Measurements from ENCODE around the gene MOB2.
"Not testable (repeated sequence)": the region's sequence is repeated elsewhere in the genome, so short reads cannot be mapped to it uniquely, and the experiment has no call there.

MOB2 gene

DNA sequence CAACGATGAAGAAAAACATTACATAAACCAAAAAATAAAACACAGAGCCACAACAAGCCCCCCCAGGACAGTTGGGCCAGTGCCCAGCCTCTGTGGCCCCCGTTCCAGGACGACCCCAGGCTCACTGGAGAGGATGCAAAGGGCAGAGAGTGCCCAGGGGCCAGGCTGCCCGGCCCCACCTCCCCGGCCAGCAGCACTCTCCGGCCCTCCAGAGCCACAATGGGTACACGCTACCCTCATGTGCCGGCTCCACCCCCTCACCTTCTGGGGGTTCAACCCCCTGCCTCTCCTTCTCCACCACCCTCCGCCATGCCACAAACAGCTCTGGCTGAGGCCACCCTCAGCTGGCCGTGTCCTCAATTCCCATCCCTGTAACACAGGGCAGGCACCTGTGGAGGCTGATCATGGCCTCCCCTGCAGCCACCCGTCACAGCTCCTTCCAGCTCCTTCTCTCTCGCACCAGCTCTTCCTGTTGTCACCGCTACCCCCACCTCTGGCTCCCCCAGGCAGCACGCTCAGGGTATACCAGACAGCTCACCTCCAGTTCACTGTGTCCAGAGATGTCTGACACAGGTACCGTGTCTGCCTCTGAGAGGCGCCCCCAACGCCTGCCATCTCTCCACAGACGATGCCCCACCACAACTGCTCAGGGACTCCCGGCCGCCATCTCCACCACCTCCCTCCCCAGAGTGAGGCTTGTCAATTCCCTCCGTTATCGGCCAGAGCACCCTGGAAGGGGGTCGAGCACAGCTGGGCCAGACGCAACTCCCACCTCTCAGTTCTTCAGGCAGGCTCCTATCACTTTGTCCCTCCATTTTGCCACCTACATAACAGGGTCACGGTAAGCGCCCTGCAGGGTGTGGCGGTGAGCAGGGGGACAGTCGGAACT lies 30.8 kb upstream of the MOB2 start:
- no peak for DNase-seq

DNA sequence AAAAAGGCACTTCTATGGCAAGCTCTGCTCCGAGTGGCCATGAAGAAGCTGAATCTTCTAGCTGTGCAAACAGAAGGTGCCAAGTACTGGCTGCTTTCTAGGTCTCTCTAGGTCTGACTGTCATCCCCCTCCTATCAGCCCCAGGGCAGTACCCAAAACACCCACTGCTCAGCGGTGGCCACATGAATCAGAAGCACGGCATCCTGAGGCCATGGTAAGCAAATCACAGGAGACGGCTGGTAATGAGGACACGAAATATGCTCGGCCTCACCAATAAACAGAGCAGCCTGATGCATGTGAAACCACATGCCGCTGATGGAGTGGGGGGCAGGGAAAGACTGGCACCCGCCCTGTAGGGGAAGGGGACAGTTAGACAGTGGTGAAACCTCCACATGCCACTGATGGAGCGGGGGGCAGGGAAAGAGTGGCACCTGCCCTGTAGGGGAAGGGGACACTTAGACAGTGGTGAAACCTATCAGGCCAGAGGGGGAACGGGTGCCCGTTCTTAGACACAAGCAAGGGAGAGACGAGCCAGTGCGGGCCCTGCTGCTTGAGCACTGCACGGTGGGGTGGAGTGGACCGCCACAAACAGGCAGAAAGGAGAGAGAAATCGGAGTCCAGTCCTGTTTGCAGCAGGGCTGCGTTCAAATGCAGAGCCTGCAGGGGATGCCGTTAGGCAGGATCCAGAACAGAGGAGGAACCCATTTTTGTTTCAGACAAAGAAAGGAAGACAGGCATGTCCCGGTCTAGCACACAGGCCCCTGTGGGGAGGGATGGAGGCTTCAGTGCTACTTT lies 29.9 kb upstream of the MOB2 start:
- no peak for DNase-seq

DNA sequence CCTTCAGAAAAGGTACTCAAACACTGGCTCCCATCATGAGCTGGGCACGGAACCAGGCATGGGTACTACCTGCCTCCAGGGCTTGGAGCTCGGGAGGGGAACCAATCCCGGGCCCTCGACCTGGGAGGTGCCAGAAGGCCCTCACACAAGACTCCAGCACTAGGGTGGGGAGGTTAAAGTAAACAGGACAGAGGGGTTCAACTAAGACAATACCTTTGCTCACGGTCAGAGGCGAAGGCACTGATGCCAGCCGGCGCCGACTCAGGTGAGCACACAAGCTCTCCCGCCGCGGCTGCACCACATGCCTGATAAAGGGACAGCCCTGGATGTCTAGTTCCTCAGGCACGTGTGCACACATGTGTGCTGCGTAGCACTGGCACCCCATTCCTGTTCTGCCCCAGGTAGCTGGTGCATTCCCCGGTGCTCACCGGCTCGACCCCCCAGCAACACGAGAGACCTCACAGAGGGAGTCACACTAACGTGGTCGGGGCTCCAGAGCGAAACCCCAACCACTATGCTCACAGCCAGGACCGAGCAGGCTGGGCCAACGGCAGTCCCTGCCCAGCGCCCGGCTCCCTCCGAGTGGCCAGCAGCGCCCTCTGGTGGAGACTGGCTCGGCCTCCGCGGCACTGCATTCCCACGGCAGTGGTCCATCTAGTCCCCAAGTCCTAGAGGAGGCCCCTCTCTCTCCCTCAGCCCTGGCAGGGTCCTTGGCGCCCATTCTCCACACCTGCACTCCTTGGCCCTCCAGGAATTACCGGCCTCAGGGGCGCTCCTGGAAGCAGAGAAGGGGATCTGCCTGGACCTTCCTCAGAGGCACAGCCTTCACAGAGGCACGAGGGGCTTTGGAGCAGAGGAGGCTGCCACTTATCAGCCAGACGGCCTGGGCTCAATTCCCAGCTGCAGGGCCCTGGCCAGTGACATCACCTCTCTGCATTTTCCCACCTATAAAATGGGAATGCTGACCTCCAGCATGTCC lies 28.8 kb upstream of the MOB2 start:
- DNase-seq: peak; percentile 50

DNA sequence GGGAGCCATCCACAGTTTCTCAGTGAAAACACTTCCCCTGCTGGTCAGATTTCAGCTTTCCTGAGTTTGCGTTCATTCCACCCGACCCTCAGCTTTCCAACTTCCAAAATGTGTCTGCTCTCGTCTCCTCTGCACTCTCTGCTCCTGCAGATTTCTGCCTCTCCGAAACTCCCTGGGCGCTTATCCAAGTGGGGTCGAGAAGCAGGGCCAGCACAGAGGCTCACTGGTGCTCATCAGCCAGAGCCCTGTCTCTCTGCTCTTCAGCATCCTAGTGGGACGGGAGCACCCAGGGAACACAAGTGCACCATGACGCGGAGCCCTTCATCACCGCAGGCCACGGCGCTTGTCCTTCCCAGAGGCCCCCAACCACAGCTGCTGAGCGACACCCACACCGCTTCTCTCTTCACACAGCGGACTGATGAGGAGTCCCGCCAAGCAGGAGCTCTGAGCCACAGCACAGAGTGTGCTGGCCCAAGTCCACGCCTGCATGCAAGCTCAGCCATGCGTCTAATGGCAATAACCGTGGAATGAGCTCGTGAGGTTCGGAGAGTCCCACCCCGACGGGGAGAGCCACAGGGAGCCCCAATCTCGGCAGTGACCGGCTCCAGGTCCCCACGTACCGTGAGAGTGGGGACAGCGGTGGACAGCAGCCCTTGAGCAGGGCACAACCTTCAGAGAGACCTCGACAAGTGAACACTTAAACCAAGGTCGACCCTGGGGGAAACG lies 27.9 kb upstream of the MOB2 start:
- no peak for DNase-seq

DNA sequence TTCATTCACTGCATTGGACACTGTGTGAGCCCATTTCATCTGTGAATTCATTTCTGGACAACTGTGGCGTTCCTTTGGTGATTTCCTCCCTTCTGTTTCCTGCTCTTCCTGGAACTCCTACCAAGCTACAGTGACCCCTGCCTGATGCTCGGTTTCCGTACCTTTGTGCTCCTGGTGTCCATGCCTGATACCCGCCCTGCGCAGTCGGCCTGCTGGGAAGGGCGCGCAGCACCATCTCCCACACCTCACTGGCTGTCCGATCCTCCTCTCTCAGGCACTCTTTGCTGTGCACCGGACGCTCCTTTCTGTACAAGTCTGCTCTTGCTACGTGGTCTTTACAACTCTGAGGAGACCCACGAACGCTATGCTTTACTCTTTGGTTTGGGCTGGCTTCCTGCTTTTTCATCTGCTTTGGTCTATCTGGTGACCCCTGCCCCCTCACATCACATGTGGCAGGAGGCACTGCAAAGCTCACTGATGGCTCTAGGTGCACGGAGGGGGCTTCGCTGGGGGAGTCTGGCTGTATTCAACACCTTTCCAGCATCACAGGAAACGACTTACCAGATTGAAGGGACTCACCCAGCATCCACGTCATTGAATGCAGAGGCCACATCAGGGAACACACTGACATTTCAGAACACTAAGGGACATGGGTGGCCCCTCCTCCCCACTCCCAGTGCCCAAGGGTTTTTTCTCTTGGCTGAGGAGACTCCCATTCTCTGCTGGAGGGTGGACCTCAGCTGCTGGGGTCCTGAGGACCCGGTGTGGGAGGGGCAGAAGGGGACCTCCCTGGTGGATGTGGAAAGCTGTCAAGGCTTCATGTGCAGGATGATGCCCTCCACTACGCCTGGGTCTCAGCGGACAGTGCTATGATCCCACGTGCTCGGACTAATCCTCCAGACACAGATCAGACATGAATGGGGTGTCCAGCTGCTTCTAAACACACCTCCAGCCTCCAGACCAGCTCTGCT lies 27.0 kb upstream of the MOB2 start:
- no peak for DNase-seq

DNA sequence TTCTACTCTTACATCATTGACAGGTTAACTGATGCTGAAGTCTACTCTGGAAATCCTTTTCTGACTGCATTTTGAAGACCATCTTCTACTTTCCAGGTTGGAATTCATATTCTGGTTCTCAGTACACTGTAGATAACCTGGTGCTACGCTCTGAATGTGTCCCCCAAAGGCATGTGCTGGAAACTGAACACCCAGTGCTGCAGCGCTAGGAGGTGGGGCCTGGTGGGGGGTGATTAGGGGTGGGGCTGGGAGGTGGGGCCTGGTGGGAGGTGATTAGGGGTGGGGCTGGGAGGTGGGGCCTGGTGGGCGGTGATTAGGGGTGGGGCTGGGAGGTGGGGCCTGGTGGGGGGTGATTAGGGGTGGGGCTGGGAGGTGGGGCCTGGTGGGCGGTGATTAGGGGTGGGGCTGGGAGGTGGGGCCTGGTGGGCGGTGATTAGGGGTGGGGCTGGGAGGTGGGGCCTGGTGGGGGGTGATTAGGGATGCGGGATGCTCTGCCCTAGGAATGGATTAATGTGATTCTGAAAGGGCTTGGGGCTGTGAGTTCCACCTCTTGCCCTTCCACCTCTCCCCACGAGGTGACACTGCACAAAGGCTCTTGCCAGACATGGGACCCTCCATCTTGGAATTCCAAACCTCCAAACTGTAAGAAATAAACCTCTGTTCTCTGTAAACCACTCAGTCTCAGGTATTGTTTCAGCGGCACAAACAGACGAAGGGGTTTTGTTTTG lies 26.1 kb upstream of the MOB2 start:
- DNase-seq: not testable (repeated sequence)

DNA sequence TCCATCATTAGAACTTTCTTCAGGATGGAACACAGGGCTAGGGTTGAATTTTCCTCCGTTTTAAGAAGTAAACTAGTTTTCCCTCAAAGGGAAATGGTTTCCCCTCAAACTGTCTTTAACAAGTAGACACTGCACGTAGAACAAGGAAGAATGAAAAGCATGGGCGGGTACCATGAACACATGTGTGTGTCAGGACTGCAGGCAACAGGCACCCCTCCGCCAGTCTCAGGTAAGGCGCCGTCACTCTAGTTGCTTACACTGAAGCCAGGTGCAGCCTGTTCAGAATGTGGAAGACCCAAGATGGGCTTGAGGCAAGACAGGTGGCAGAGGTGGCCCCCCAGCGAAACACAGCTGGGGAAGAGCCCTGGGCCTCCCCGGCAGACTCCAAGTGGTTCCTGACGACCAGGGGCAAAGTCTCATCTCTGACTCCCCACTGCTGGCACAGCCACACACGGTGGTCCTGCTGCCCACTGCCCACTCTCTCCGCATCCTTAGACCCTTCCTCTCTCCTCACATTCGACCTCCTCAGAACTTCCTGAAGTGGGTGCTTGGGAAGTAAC lies 25.4 kb upstream of the MOB2 start:
- DNase-seq: no peak

DNA sequence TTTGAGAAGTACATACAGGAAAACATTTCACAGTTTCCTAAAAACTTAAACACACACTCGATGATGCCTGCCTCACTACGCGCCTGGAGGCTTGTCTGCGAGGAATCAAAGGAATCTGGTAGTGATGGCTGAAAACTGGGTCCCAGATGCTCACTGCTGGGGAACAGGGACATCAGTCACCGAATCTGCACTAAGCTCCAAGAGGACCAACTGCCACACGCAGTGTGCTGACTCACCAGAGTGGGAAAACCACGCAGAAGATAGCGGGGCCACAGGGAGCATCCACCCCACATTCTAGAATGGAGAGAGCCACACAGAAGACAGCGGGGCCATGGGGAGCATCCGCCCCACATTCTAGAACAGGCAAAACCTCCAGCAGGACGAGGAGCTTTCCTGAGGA lies 24.3 kb upstream of the MOB2 start:
- DNase-seq: no peak

DNA sequence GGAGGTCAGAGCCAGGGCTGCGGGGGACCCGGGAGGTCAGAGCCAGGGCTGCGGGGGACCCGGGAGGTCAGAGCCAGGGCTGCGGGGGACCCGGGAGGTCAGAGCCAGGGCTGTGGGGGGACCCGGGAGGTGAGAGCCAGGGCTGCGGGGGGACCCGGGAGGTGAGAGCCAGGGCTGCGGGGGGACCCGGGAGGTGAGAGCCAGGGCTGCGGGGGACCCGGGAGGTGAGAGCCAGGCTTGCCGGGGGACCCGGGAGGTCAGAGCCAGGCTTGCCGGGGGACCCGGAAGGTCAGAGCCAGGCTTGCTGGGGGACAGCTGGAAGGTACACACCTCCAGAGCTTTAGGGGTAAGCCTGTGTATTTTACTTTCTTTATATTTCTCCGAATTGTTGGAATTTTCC lies 23.8 kb upstream of the MOB2 start:
- DNase-seq: not testable (repeated sequence)

DNA sequence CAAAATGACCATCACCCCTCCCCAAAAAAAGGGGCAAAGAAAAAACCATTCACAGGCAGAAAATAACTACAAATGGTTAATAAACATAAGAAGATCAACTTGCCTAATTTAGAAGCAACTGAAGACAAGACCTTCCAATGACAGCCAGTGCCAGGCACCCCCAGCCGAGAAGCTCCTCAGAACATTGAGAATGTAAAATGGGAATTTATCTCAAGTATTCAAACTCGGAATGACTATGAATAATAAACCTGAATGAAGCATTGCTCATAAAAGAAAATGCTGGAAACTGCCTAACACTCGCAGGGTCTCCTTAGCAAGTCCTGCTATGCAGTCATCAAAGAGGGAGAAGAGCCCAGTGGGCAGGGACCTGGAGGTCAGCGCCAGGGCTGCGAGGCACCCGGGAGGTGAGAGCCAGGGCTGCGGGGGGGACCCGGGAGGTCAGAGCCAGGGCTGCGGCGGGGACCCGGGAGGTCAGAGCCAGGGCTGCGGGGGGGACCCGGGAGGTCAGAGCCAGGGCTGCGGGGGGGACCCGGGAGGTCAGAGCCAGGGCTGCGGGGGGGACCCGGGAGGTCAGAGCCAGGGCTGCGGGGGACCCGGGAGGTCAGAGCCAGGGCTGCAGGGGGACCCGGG lies 23.2 kb upstream of the MOB2 start:
- no peak for DNase-seq

DNA sequence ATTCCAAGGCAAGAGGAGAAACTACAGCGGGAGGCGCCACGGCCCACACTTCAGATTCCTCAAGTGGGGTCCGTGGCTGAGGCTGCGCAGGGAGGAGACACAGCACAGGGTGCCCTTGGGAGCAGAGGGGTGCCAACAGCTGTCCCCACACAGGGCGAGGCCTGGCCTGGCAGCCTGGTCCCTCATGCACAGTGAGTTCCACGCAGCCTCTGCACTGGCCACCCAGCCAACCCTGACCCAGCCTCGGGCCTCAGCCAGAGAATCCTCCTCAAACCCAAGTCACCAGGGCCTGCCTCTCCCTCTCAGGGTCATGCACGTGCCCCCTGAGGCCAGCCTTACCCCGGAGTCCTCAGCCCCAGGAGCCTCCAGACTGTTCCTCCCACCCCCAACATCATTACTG lies 22.4 kb upstream of the MOB2 start:
- no peak for DNase-seq

DNA sequence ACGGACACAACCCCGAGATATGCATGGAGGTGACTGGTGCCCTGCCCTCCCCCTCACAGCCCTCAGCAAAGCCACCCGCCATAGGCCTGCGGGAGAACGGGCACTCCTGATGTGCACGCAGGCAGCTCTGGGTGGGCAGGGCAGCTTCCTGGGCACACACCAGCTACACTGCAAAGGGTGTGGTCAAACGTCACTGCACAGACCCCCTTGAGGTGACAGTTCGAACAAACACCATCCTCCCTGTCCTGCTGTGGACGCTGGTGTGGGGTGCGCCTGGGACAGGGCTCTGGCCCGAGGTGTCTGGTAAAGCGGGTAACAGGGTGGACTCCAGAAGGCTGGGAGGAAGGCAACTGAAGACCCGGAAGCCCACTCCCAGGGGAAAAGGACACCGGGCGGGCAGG lies 21.9 kb upstream of the MOB2 start:
- no peak for DNase-seq

DNA sequence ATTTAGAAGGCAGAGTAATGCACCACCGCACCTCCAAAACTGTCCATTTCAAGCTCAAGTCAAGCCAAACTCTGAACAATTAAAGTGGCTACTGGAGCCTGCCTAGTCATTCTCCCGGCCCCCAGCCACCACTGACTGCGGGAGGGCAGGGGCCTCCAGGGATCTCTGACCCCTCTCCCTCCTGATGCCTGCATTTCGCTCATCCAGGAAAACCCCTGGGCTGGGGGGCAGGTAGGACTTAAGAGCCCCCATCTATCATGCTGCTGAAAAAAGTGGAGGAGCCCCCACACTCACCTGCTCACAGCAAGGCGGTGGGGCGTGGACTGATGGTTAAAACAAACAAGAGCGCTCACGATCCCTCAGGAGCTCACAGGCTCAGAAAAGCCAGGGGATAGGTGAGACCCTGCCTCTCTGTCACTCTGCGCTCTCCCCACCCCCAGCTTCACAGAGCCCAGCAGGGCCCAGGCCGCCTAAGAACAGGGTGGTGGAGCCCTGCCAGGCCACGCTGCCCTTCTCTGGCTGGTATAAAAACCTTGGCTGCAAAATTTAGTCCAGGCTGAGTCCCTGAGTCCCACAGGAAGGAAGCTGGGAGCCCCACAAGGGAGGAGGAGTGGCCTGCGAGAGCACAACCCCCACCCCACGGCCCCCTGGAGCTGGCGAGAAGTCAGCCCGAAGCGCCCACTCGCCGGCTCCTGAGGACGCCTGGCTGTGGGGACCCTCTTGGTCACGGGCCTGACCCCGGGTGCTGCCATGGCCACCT lies 21.0 kb upstream of the MOB2 start:
- no peak for DNase-seq

DNA sequence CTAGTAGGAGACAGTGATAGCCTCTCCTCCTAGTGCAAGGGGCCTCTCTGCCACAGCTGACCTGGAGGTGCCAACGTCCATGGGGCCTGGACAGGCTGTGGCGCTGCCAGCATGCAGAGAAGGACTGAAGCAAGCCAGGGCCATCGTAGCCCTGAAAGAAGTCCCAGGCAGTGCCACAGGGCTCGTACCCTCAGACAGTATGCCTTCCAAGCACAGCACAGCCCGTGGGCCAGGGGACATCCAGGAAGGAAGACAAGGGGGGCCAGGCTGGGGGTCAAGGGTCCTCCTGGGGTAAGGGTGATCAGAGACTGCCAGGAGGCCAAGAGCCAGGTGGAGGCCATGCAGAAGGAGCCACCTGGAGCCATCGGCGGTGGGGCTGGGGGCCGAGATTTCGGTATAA lies 20.4 kb upstream of the MOB2 start:
- DNase-seq: no peak

DNA sequence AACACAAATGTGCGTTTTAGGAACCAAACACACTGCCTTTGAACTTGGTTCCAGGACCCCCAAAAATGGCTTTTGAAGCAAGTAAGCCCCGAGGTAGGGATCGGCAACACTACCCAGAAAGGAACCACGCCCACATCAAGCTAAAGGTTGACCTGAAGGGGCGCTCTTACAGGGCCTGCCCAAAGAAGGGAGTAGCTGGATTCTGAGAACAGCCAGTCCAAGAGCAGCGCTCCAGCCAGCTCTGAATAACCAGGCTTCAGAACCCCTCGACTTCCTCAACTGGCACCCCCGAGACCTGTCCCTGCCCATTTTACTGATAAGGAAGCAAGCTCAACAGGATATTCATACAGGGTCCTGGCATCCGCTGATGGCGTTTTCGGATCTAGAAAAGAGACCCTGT lies 18.9 kb upstream of the MOB2 start:
- DNase-seq: no peak

DNA sequence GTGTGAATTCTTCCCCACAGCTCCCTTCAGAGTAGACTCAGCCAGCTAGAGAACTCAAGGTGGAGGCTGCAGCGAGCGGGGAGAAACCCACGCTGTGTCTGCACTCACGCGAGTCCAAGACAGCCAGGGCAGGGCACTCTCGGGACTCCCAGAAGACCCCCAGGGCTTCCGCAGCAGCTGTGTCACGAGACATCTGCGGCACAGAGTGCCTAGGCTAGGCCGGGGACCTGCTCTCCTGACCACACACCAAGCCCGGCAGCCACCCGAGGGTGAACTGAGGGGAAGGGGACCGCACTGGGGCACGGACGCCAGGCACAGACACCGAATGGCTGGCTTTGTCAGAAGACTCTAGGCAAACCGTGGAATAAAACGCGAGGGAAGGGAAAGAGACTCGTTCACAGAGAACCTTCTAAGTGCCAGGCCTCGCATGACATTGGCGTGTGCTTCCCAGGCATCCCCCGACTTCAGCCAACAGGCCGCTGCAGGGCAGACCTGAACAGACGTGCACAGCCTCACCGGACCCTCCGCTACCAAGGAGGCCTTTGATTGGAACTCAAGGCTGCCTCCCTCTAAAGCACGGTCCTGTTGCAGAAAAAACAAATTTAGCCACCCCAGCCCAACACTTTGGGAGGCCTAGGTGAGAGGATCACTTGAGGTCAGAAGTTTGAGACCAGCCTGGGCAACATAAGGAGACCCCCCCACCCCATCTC lies 18.2 kb upstream of the MOB2 start:
- no peak for DNase-seq

DNA sequence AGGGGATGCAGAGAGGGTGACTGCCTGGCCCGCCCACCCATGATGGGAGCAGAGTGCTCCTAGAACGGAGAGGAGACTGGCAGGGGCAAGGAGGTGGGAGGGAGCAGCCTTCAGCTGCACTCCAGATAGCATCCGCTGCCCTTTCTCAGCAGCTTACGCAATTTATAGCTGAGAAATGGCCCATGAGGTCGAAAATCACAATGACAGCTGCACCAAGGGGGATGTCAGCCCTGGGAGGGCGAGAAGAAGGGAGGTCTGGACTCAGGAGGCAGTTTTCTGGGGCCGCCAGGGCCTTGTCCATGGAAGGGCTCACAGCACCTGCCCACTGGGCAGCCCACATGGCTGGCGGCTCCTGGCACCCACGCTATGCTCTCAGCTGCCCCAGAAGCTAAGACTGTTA lies 17.6 kb upstream of the MOB2 start:
- no peak for DNase-seq

DNA sequence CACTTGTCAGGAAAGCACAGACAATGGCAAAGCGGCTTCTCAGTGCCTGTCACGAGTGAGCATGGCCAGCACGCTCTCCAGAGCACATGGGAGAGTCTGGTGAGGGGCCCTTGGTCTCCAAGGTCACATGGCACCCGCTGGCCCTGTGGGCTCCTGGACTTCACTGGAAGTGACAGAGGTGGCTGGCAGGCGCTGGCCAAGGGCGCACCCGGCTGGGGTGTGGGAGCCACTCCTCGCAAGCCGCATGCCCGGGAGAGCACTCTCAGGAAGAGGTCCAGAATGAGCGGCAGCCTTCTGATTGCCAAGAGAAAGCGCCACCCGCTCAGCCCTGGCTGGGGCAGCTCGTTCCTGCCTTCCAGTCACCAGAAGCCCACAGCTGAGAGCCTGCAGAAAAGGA lies 17.1 kb upstream of the MOB2 start:
- no peak for DNase-seq
